ENCODE measurements around the gene NCOA7.

Gene NCOA7

DNA sequence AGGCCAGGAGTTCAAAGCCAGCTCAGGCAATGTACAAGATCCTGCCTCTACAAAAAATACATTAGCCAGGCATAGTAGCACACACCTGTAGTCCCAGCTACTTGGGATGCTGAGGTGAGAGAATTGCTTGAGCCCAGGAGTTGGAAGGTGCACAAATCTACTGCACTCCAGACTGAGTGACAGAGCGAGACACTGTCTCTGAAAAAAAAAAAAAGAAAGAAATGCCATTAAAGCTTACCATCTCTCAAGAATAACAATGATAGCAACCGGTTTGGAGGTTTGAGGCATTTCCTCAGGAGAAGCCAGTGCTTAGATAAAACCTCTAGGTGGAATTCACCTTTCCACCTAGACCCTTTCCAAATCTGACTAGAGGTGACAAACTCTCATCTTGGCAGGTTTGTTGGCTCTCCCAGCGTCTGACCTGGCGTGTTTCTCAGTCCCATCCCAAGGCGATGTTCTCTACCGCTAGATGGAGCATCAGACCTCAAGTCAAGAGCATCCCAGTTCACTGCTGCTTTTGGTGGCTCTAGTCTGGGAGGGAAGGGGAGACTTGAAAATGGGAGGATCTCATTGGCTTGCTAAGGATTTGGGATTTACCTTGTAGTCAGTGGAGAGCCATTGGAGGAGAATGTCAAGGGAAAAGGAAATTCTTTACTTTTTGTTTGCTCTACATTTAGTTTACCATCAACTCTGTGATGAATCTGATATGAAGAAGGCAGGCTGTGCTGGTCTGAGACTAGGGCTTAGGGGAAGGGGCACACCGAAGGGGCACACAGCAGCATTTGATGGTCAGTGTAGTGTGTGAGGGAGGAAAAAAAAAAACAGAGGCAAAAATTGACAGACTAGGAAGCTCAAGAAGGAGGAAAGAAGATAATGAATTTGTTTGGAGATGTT, 67.9 kb downstream of the NCOA7 start:
- H2BK5ac ChIP-seq (ENCODE audit: low read length), result no peak overlapping the region
- H3K4me1 ChIP-seq (ENCODE audit: control insufficient read depth, low read depth, low read length), result no peaks in the 10 kb centered on the region
- no peak overlapping the region for H3K4me3 ChIP-seq (ENCODE audit: low read length)
- H3K23ac ChIP-seq (ENCODE audit: low read length), result no peak overlapping the region
- H3K79me1 ChIP-seq (ENCODE audit: low read length), result no peaks in the 10 kb centered on the region
- no peak overlapping the region for H4K5ac ChIP-seq (ENCODE audit: low read length)
- H2AK5ac ChIP-seq (ENCODE audit: low read length), result no peak overlapping the region
- no peak overlapping the region for H2BK15ac ChIP-seq (replicated peaks; ENCODE audit: low read depth)
- WGBS (ENCODE audit: extremely low coverage, insufficient coverage, low lambda C conversion rate), result no CpG with 5 or more reads among the region's 7 CpGs
- H3K27me3 ChIP-seq (ENCODE audit: insufficient read depth, low read length, poor library complexity), result no peaks in the 10 kb centered on the region
- H3K4me2 ChIP-seq (ENCODE audit: low read length), result no peak overlapping the region
- H2BK120ac ChIP-seq (ENCODE audit: low read depth, low read length), result no peak overlapping the region
- DNase-seq, result peak; percentile 95
- no peak overlapping the region for H3K56ac ChIP-seq (ENCODE audit: low read length)
- H3K36me3 ChIP-seq (ENCODE audit: control insufficient read depth, insufficient read depth, low read length), result no peaks in the 10 kb centered on the region
- no peak overlapping the region for H3K4ac ChIP-seq (ENCODE audit: low read depth, low read length)
- H4K8ac ChIP-seq (ENCODE audit: low read depth, low read length), result no peak overlapping the region
- H3K79me2 ChIP-seq (ENCODE audit: control insufficient read depth, insufficient read depth, low read length), result no peaks in the 10 kb centered on the region
- no peak overlapping the region for H3K27ac ChIP-seq (ENCODE audit: low read depth, low read length)
- H3K18ac ChIP-seq (ENCODE audit: low read length), result no peak overlapping the region
- no peak overlapping the region for H3K9ac ChIP-seq (ENCODE audit: low read length)

DNA sequence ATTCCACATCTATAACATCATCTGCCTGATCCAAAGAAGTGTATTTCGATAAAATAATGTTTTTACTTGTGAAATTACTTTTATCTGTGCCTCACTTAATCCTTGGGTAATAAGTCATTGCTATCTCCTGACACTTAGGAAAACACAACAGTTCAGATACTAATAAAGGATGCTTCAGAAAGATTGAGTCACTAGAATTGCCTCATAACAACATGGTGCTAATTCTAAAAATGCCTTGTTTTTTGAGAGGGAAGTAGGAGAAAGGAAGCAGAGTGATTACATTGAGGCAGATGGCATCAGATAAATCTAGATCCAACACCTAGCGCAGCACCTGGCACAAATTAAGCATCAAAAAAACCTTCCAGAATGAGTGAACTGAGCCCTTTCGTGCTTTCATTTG, 69.0 kb downstream of the NCOA7 start:
- H3K27me3 ChIP-seq (ENCODE audit: insufficient read depth, low read length, poor library complexity), result no peaks in the 10 kb centered on the region
- H2BK120ac ChIP-seq (ENCODE audit: low read depth, low read length), result no peak overlapping the region
- no peaks in the 10 kb centered on the region for H3K79me1 ChIP-seq (ENCODE audit: low read length)
- no peaks in the 10 kb centered on the region for H3K79me2 ChIP-seq (ENCODE audit: control insufficient read depth, insufficient read depth, low read length)
- H3K9ac ChIP-seq (ENCODE audit: low read length), result no peak overlapping the region
- H4K8ac ChIP-seq (ENCODE audit: low read depth, low read length), result no peak overlapping the region
- H3K23ac ChIP-seq (ENCODE audit: low read length), result no peak overlapping the region
- no peaks in the 10 kb centered on the region for H3K36me3 ChIP-seq (ENCODE audit: control insufficient read depth, insufficient read depth, low read length)
- H2BK5ac ChIP-seq (ENCODE audit: low read length), result no peak overlapping the region
- no peak overlapping the region for H3K18ac ChIP-seq (ENCODE audit: low read length)
- H2BK15ac ChIP-seq (replicated peaks; ENCODE audit: low read depth), result no peak overlapping the region
- no peak overlapping the region for H3K4ac ChIP-seq (ENCODE audit: low read depth, low read length)
- no peak overlapping the region for H2AK5ac ChIP-seq (ENCODE audit: low read length)
- no peak overlapping the region for H3K4me2 ChIP-seq (ENCODE audit: low read length)
- WGBS (ENCODE audit: extremely low coverage, insufficient coverage, low lambda C conversion rate), result no CpG with 5 or more reads among the region's 3 CpGs
- H3K4me1 ChIP-seq (ENCODE audit: control insufficient read depth, low read depth, low read length), result no peaks in the 10 kb centered on the region
- DNase-seq, result no peak
- H4K5ac ChIP-seq (ENCODE audit: low read length), result no peak overlapping the region
- no peak overlapping the region for H3K27ac ChIP-seq (ENCODE audit: low read depth, low read length)
- no peak overlapping the region for H3K4me3 ChIP-seq (ENCODE audit: low read length)
- H3K56ac ChIP-seq (ENCODE audit: low read length), result no peak overlapping the region

DNA sequence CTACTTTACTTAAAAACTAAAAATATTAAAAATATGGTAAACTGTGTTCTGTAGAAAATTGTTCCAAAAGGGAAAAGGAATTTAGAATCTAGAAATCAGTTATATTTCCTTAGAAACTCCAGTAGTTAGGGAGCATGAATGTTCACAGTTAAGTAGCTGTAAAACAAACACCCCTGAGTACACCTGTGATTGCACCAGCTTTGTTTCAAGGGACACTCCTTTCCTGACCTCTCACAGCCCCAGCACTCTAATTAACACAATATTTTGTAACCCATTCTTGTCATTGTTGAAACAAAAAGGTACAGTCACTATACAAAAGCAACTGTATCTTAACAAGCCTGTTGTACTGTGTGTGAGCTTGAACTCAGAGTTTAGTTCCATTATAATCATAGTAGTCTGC, 72.3 kb downstream of the NCOA7 start:
- Histone ChIP-seq H3K9ac (ENCODE audit: low read length) (no peak overlapping the region), H3K4me1 (ENCODE audit: control insufficient read depth, low read depth, low read length) (no peaks in the 10 kb centered on the region), H3K4me3 (ENCODE audit: low read length) (no peak overlapping the region), H3K79me2 (ENCODE audit: control insufficient read depth, insufficient read depth, low read length) (no peaks in the 10 kb centered on the region), H3K79me1 (ENCODE audit: low read length) (no peaks in the 10 kb centered on the region), H3K4ac (ENCODE audit: low read depth, low read length) (no peak overlapping the region), H2AK5ac (ENCODE audit: low read length) (no peak overlapping the region), H2BK5ac (ENCODE audit: low read length) (no peak overlapping the region), H2BK15ac (replicated peaks; ENCODE audit: low read depth) (no peak overlapping the region), H4K8ac (ENCODE audit: low read depth, low read length) (no peak overlapping the region), H4K5ac (ENCODE audit: low read length) (no peak overlapping the region), H3K18ac (ENCODE audit: low read length) (no peak overlapping the region), H3K23ac (ENCODE audit: low read length) (no peak overlapping the region), H2BK120ac (ENCODE audit: low read depth, low read length) (no peak overlapping the region), H3K36me3 (ENCODE audit: control insufficient read depth, insufficient read depth, low read length) (no peaks in the 10 kb centered on the region), H3K4me2 (ENCODE audit: low read length) (no peak overlapping the region), H3K27ac (ENCODE audit: low read depth, low read length) (no peak overlapping the region), H3K56ac (ENCODE audit: low read length) (no peak overlapping the region), H3K27me3 (ENCODE audit: insufficient read depth, low read length, poor library complexity) (no peaks in the 10 kb centered on the region)
- DNase-seq, result no peak

DNA sequence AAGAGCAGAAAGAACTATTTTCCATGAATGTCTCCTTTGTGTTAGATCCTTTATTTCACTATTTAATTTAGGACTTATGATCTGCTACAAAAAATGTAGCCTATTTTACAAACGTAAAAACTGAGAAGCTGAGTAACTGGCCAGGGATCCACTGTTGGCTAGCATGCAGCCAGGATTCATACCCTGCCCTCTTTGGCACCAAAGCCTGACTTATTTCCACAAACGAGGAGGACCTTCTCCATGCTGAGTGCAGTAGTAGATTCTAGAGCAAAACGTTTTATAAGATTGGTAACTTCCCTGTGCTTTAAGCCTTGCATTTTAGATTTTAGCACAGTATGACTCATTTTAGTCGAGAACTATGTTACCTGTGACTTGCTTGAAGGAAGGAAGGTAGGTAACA, 74.3 kb downstream of the NCOA7 start:
- Histone ChIP-seq H2BK15ac (replicated peaks; ENCODE audit: low read depth) (no peak overlapping the region), H4K5ac (ENCODE audit: low read length) (no peak overlapping the region), H3K36me3 (ENCODE audit: control insufficient read depth, insufficient read depth, low read length) (no peaks in the 10 kb centered on the region), H3K4me3 (ENCODE audit: low read length) (no peak overlapping the region), H2BK120ac (ENCODE audit: low read depth, low read length) (no peak overlapping the region), H3K79me1 (ENCODE audit: low read length) (no peaks in the 10 kb centered on the region), H4K8ac (ENCODE audit: low read depth, low read length) (no peak overlapping the region), H3K4me2 (ENCODE audit: low read length) (no peak overlapping the region), H2AK5ac (ENCODE audit: low read length) (no peak overlapping the region), H3K9ac (ENCODE audit: low read length) (no peak overlapping the region), H3K27me3 (ENCODE audit: insufficient read depth, low read length, poor library complexity) (no peaks in the 10 kb centered on the region), H3K4ac (ENCODE audit: low read depth, low read length) (no peak overlapping the region), H3K18ac (ENCODE audit: low read length) (no peak overlapping the region), H3K4me1 (ENCODE audit: control insufficient read depth, low read depth, low read length) (no peaks in the 10 kb centered on the region), H2BK5ac (ENCODE audit: low read length) (no peak overlapping the region), H3K23ac (ENCODE audit: low read length) (no peak overlapping the region), H3K79me2 (ENCODE audit: control insufficient read depth, insufficient read depth, low read length) (no peaks in the 10 kb centered on the region), H3K56ac (ENCODE audit: low read length) (no peak overlapping the region), H3K27ac (ENCODE audit: low read depth, low read length) (no peak overlapping the region)
- WGBS (ENCODE audit: extremely low coverage, insufficient coverage, low lambda C conversion rate), result no CpG with 5 or more reads among the region's 4 CpGs
- DNase-seq, result no peak

DNA sequence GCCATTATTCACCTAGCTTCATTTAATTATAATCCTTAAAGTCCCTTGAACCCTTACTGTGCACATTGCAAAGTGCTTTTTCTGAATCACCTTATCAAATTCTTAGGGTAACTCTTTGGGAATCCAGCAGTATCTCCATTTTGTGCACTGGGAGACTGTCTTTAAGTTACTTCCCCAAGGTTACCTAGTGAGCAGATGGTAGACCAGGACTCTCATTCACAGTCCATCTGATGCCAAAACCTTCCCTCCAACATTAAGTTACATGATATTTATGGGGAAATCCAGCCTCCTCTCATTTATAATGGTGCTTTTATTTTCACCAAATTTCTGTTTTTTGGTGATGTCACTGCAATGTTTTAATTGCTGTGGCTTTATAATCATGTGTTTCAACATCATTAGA, 75.7 kb downstream of the NCOA7 start:
- H3K36me3 ChIP-seq (ENCODE audit: control insufficient read depth, insufficient read depth, low read length), result no peaks in the 10 kb centered on the region
- H3K27me3 ChIP-seq (ENCODE audit: insufficient read depth, low read length, poor library complexity), result no peaks in the 10 kb centered on the region
- no peak overlapping the region for H3K23ac ChIP-seq (ENCODE audit: low read length)
- H3K4me3 ChIP-seq (ENCODE audit: low read length), result no peak overlapping the region
- H3K27ac ChIP-seq (ENCODE audit: low read depth, low read length), result no peak overlapping the region
- H3K9ac ChIP-seq (ENCODE audit: low read length), result no peak overlapping the region
- no peak for DNase-seq
- H4K8ac ChIP-seq (ENCODE audit: low read depth, low read length), result no peak overlapping the region
- H2BK15ac ChIP-seq (replicated peaks; ENCODE audit: low read depth), result no peak overlapping the region
- H2AK5ac ChIP-seq (ENCODE audit: low read length), result no peak overlapping the region
- H3K4me2 ChIP-seq (ENCODE audit: low read length), result no peak overlapping the region
- no peak overlapping the region for H2BK120ac ChIP-seq (ENCODE audit: low read depth, low read length)
- H3K18ac ChIP-seq (ENCODE audit: low read length), result no peak overlapping the region
- no peak overlapping the region for H3K56ac ChIP-seq (ENCODE audit: low read length)
- no peaks in the 10 kb centered on the region for H3K4me1 ChIP-seq (ENCODE audit: control insufficient read depth, low read depth, low read length)
- H2BK5ac ChIP-seq (ENCODE audit: low read length), result no peak overlapping the region
- H3K79me2 ChIP-seq (ENCODE audit: control insufficient read depth, insufficient read depth, low read length), result no peaks in the 10 kb centered on the region
- H3K79me1 ChIP-seq (ENCODE audit: low read length), result no peaks in the 10 kb centered on the region
- H4K5ac ChIP-seq (ENCODE audit: low read length), result no peak overlapping the region
- no peak overlapping the region for H3K4ac ChIP-seq (ENCODE audit: low read depth, low read length)

DNA sequence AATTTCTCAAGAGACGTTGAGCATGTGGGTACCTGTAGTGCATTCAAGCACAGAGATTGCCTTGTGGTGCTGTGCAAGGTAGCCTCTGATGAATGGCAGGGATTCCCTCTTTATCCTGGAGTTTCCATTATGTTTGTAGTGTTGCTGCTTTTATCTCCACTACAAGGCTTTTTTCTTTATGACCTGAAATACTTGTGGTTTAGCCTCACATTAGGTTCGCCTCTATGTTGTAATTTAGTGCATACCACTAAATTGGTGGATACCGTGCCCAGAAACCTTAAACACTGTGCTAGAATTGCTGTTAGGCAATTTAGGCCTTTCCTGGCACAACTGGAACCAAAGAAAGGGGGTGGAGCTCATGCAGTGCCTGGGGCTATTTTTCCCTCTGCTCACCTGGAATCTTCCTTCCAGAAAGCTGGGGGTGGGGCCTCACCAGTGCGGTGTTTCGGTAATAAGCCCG, 76.8 kb downstream of the NCOA7 start:
- Histone ChIP-seq H2BK5ac (ENCODE audit: low read length) (no peak overlapping the region), H3K27me3 (ENCODE audit: insufficient read depth, low read length, poor library complexity) (no peaks in the 10 kb centered on the region), H2BK120ac (ENCODE audit: low read depth, low read length) (no peak overlapping the region), H4K8ac (ENCODE audit: low read depth, low read length) (no peak overlapping the region), H3K23ac (ENCODE audit: low read length) (no peak overlapping the region), H2AK5ac (ENCODE audit: low read length) (no peak overlapping the region), H4K5ac (ENCODE audit: low read length) (no peak overlapping the region), H3K27ac (ENCODE audit: low read depth, low read length) (no peak overlapping the region), H3K4me2 (ENCODE audit: low read length) (no peak overlapping the region), H3K4me3 (ENCODE audit: low read length) (no peak overlapping the region), H3K9ac (ENCODE audit: low read length) (no peak overlapping the region), H3K36me3 (ENCODE audit: control insufficient read depth, insufficient read depth, low read length) (no peaks in the 10 kb centered on the region), H3K4me1 (ENCODE audit: control insufficient read depth, low read depth, low read length) (no peaks in the 10 kb centered on the region), H3K79me1 (ENCODE audit: low read length) (no peaks in the 10 kb centered on the region), H2BK15ac (replicated peaks; ENCODE audit: low read depth) (no peak overlapping the region), H3K18ac (ENCODE audit: low read length) (no peak overlapping the region), H3K4ac (ENCODE audit: low read depth, low read length) (no peak overlapping the region), H3K79me2 (ENCODE audit: control insufficient read depth, insufficient read depth, low read length) (no peaks in the 10 kb centered on the region), H3K56ac (ENCODE audit: low read length) (no peak overlapping the region)
- WGBS (ENCODE audit: extremely low coverage, insufficient coverage, low lambda C conversion rate), result no CpG with 5 or more reads among the region's 6 CpGs
- peak; percentile 82 for DNase-seq
